GM12878 (cell line): ENCODE results near the gene FKBP11. TPM values are rescaled to one million over a fixed set of nuclear protein-coding genes. Genes with fewer than 3 reads are reported as not detected.
"Not testable (repeated sequence)": the region's sequence is repeated elsewhere in the genome, so short reads cannot be mapped to it uniquely, and the experiment has no call there.

ENCODE experiments used
- ATAC-seq: fragments of 200-7000 bp; cut with Tn5 transposase; 3 replicates; pipeline ENCODE4 v1.9.1; 2020; ENCODE audit warnings: mild to moderate bottlenecking, moderate library complexity
- BruUV-seq: library from RNA; stranded (reverse); fragments of 400-500 nt; replicated peaks from 2 replicates; lab custom pipeline; 2021; lab: Mats Ljungman, UMichigan
- CTCF ChIA-PET: fragments of 300-600 bp; sonication (Branson Sonifier 250); formaldehyde crosslinking; extraction: SDS; loops from one replicate; lab custom pipeline; 2021; ENCODE audit warnings: inconsistent platforms; lab: Yijun Ruan, JAX
- POLR2A ChIA-PET: fragments of 350-600 bp; formaldehyde crosslinking; extraction: SDS; loops from one replicate; lab custom pipeline; 2021; ENCODE audit warnings: inconsistent platforms; lab: Charles Lee
- RAD21 ChIA-PET: fragments of 300-600 bp; sonication (Branson Sonifier 250); formaldehyde crosslinking; loops from one replicate; lab custom pipeline; 2023; ENCODE audit warnings: antibody characterized with exemption; ENCODE audit not compliant: unreplicated experiment; lab: Charles Lee
- SMC1A ChIA-PET: fragments of 300-600 bp; sonication (Branson Sonifier 250); formaldehyde crosslinking; loops from one replicate; lab custom pipeline; 2023; ENCODE audit not compliant: unreplicated experiment, uncharacterized antibody; lab: Charles Lee
- DNase-seq: peaks from one replicate; pipeline ENCODE4 v3.0.0-alpha.2; 2011; ENCODE audit warnings: low read depth, low spot score
- FAIRE-seq: peaks from 3 replicates; lab custom pipeline; 2011; peaks lifted over from hg19 to GRCh38; lab: Jason Lieb, UNC
- H2AFZ ChIP-seq: 2 replicates; pipeline ENCODE4 v1.6.0; 2011; ENCODE audit warnings: low read depth, low read length, control low read depth; ENCODE audit not compliant: control insufficient read depth
- H3K27ac ChIP-seq: 2 replicates; pipeline ENCODE4 v1.5.1; 2011; ENCODE audit warnings: control low read depth; ENCODE audit not compliant: control insufficient read depth, insufficient read depth
- H3K27me3 ChIP-seq, 2 experiments: replicated peaks in 1 of 2; 2 replicates each; pipeline versions ENCODE4 v1.6.0 to v1.6.1; 2011; ENCODE audit warnings: low read length in 1 of 2; ENCODE audit not compliant: control insufficient read depth in 2 of 2, insufficient read depth in 2 of 2
- H3K36me3 ChIP-seq, 2 experiments: 2 replicates each; pipeline ENCODE4 v1.5.1; 2011; ENCODE audit warnings: low read length in 1 of 2; ENCODE audit not compliant: control insufficient read depth in 2 of 2, insufficient read depth in 2 of 2
- H3K4me1 ChIP-seq: 2 replicates; pipeline ENCODE4 v1.6.1; 2011; ENCODE audit warnings: mild to moderate bottlenecking, low read length, moderate library complexity, mixed read lengths; ENCODE audit not compliant: control insufficient read depth, insufficient read depth
- H3K4me2 ChIP-seq: 2 replicates; pipeline ENCODE4 v1.6.0; 2011; ENCODE audit warnings: control low read depth; ENCODE audit not compliant: control insufficient read depth, insufficient read depth
- H3K4me3 ChIP-seq: fragments of 200-600 bp; sonication (generic); 2 replicates; pipeline ENCODE4 v1.5.1; 2016
- H3K79me2 ChIP-seq: 2 replicates; pipeline ENCODE4 v1.6.0; 2011; ENCODE audit warnings: low read length; ENCODE audit not compliant: control insufficient read depth, insufficient read depth
- H3K9ac ChIP-seq: 2 replicates; pipeline ENCODE4 v1.8.0; 2011; ENCODE audit warnings: low read length, control low read depth, mixed read lengths; ENCODE audit not compliant: control insufficient read depth, insufficient read depth
- H3K9me3 ChIP-seq: replicated peaks from 3 replicates; pipeline ENCODE4 v1.5.1; 2011; ENCODE audit warnings: mild to moderate bottlenecking, low read length; ENCODE audit not compliant: control insufficient read depth, insufficient read depth
- H4K20me1 ChIP-seq: 2 replicates; pipeline ENCODE4 v1.6.0; 2011; ENCODE audit not compliant: control insufficient read depth, insufficient read depth
- ATF3 ChIP-seq: IDR thresholded peaks from 2 replicates; pipeline ENCODE4 v1.6.1; 2011; ENCODE audit warnings: low read depth, mild to moderate bottlenecking, low read length, moderate library complexity, borderline replicate concordance; ENCODE audit errors: extremely low read depth
- CHD1 ChIP-seq: IDR thresholded peaks from 2 replicates; pipeline ENCODE4 v1.6.1; 2012; ENCODE audit warnings: low read depth, low read length, improper control_type of control experiment
- KDM1A ChIP-seq: fragments of 200-600 bp; sonication (generic); IDR thresholded peaks from 2 replicates; pipeline ENCODE4 v1.6.1; 2016; ENCODE audit warnings: borderline replicate concordance
- NBN ChIP-seq: fragments of 450-650 bp; IDR thresholded peaks from 2 replicates; pipeline ENCODE4 v1.6.1; 2016
- STAT3 ChIP-seq: IDR thresholded peaks from 2 replicates; pipeline ENCODE4 v1.6.1; 2011; ENCODE audit warnings: low read depth, low read length, improper control_type of control experiment
- WGBS: methylation state at CpG from one replicate; pipeline ENCODE4 v1.1.6; 2016; ENCODE audit warnings: low lambda C conversion rate; ENCODE audit not compliant: insufficient replicate concordance, insufficient coverage; ENCODE audit errors: missing lambda C conversion rate; 5-methylcytosine and 5-hydroxymethylcytosine counted together
- in situ Hi-C: fragments of 300-500 bp; cut with MboI; formaldehyde crosslinking; loops from 9 replicates; pipeline ENCODE4 v1.14.3; 2018; ENCODE audit warnings: mixed read lengths
- intact Hi-C: fragments of 100-400 bp; cut with micrococcal nuclease; formaldehyde crosslinking; loops from one replicate; pipeline ENCODE4 v1.14.2; 2022; ENCODE audit not compliant: unreplicated experiment
- polyA plus RNA-seq, 11 experiments: library from polyadenylated mRNA; depleted of rRNA in 4 of 11; unstranded in 6 of 11; stranded (reverse) in 5 of 11; fragments of >200 nt; fragmentation: Nextera tagmentation in 4 of 11; fragmentation: Illumina TruSeq in 1 of 11; extraction: Ambion mirVana in 4 of 11; extraction: Trizol in 1 of 11; gene quantifications; 1 replicate in 1 of 11; 2 replicates in 10 of 11; pipeline versions ENCODE4 v1.2.1 to v1.2.3, GENCODE V29; 2011 to 2016; ENCODE audit warnings: inconsistent platforms in 2 of 11, missing spikeins in 2 of 11, low read depth in 1 of 11
- total RNA-seq, 4 experiments: library from RNA; depleted of rRNA in 3 of 4; stranded (reverse); fragments of >200 nt in 3 of 4; fragmentation: Illumina TruSeq in 1 of 4; extraction: Trizol in 1 of 4; gene quantifications; 2 replicates each; pipeline versions ENCODE4 v1.2.1 to v1.2.3, GENCODE V29; 2013 to 2021

The FKBP11 gene
- total and polyA plus RNA-seq, 10 of the 15 experiments (the other 5 are each of a cell fraction or from before 2014, with no cell fraction given): 25.0 to 135 (median 56.5) TPM

- no peak for ATAC-seq
- no peak for DNase-seq
- Histone ChIP-seq H3K79me2 (no peaks in the 10 kb centered on the region), H3K9me3 (no peaks in the 10 kb centered on the region), H2AFZ (no peak overlapping the region), H3K27me3 (no peaks in the 10 kb centered on the region), H4K20me1 (no peaks in the 10 kb centered on the region), H3K4me1 (no peaks in the 10 kb centered on the region), H3K4me2 (no peak overlapping the region), H3K9ac (no peak overlapping the region), H3K27ac (no peak overlapping the region), H3K4me3 (no peak overlapping the region), H3K36me3 (no peaks in the 10 kb centered on the region)
- ChIA-PET SMC1A (interaction anchor here (0.8 to 1.8 kb wide), 4 partner anchors 9 to 46 kb away, joined by 3 to 7 read pairs (median 4); no protein-coding TSS in a partner anchor), CTCF (interaction anchor here (0.6 to 2.6 kb wide), 7 partner anchors 10 to 57 kb away, joined by 3 to 13 read pairs (median 4); partner anchors contain the start of gene FKBP11), POLR2A (interaction anchor here (0.6 to 1.6 kb wide), 2 partner anchors 9 to 14 kb away, joined by 4 to 5 read pairs; no protein-coding TSS in a partner anchor), RAD21 (no interaction called here)
- intact Hi-C loops (no loop called here), in situ Hi-C loops (no loop called here)
- FAIRE-seq: no peak
- TF ChIP-seq NBN: no peak
- TF ChIP-seq KDM1A: no peak
- TF ChIP-seq ATF3: no peak
- TF ChIP-seq STAT3: no peak
- TF ChIP-seq CHD1: no peak
- no TSS peak for BruUV-seq
Measured at GRCh38 chr12:48910196-48910595, 15.1 kb downstream of the FKBP11 start.

- BruUV-seq, H3K4me3 ChIP-seq, H3K27me3 ChIP-seq, H3K36me3 ChIP-seq, H3K27ac ChIP-seq, H4K20me1 ChIP-seq, H3K9ac ChIP-seq, RAD21 ChIA-PET, H2AFZ ChIP-seq, DNase-seq, H3K4me2 ChIP-seq, H3K4me1 ChIP-seq, in situ Hi-C loops, ATAC-seq, H3K9me3 ChIP-seq, H3K79me2 ChIP-seq, FAIRE-seq, intact Hi-C loops: not testable (repeated sequence)
- POLR2A ChIA-PET: interaction anchor here (0.6 to 0.7 kb wide), 2 partner anchors 30 to 41 kb away, joined by 3 read pairs; no protein-coding TSS in a partner anchor
- CTCF ChIA-PET: interaction anchor here (0.6 to 2.6 kb wide), 6 partner anchors 9 to 57 kb away, joined by 3 to 13 read pairs (median 5); partner anchors contain the start of gene FKBP11
- WGBS: 72% methylated on average over 5 of the region's 11 CpGs
- SMC1A ChIA-PET: interaction anchor here (1.1 to 1.8 kb wide), 2 partner anchors 8 to 14 kb away, joined by 4 to 7 read pairs; no protein-coding TSS in a partner anchor
Measured at GRCh38 chr12:48909698-48910097, 15.6 kb downstream of the FKBP11 start.
